GM23338 (cell line): Measurements from ENCODE around the gene TCEANC. TPM values are rescaled to one million over a fixed set of nuclear protein-coding genes. Genes with fewer than 3 reads are reported as not detected.

Experiments
- ATAC-seq: fragments of 200-7000 bp; cut with Tn5 transposase; 3 replicates; pipeline ENCODE4 v1.9.1; 2020
- DNase-seq: peaks from one replicate; pipeline ENCODE4 v3.0.0-alpha.2; 2015; ENCODE audit warnings: low spot score
- H2AFZ ChIP-seq: fragments of 200-600 bp; sonication (generic); 2 replicates; pipeline ENCODE4 v1.8.0; 2016; ENCODE audit warnings: antibody characterized with exemption, mild to moderate bottlenecking, moderate library complexity
- H3F3A ChIP-seq: fragments of 200-600 bp; sonication (generic); replicated peaks from 2 replicates; pipeline ENCODE4 v1.8.0; 2017; ENCODE audit warnings: antibody characterized with exemption, mixed run types, low read depth
- H3K27ac ChIP-seq: fragments of 200-600 bp; sonication (generic); 2 replicates; pipeline ENCODE4 v1.6.1; 2016; ENCODE audit warnings: low read depth
- H3K27me3 ChIP-seq: fragments of 200-600 bp; sonication (generic); 2 replicates; pipeline ENCODE4 v1.8.0; 2016; ENCODE audit warnings: mild to moderate bottlenecking, mixed run types, moderate library complexity; ENCODE audit not compliant: insufficient read depth
- H3K36me3 ChIP-seq: fragments of 200-600 bp; sonication (generic); 2 replicates; pipeline ENCODE4 v1.8.0; 2016; ENCODE audit warnings: mild to moderate bottlenecking; ENCODE audit not compliant: insufficient read depth
- H3K4me1 ChIP-seq: fragments of 200-600 bp; sonication (generic); 2 replicates; pipeline ENCODE4 v1.8.0; 2016; ENCODE audit warnings: mild to moderate bottlenecking, moderate library complexity; ENCODE audit not compliant: insufficient read depth
- H3K4me2 ChIP-seq: fragments of 200-600 bp; sonication (generic); 2 replicates; pipeline ENCODE4 v1.7.1; 2017; ENCODE audit warnings: mixed run types
- H3K4me3 ChIP-seq: fragments of 200-600 bp; sonication (generic); 2 replicates; pipeline ENCODE4 v1.6.1; 2016; ENCODE audit warnings: mixed run types
- H3K79me2 ChIP-seq: fragments of 200-600 bp; sonication (generic); replicated peaks from 2 replicates; pipeline ENCODE4 v1.8.0; 2017; ENCODE audit warnings: mild to moderate bottlenecking; ENCODE audit not compliant: insufficient read depth
- H3K9me2 ChIP-seq: fragments of 200-600 bp; sonication (generic); 2 replicates; pipeline ENCODE4 v1.8.0; 2017; ENCODE audit not compliant: insufficient read depth
- H4K20me1 ChIP-seq: fragments of 200-600 bp; sonication (generic); replicated peaks from 2 replicates; pipeline ENCODE4 v1.8.0; 2017; ENCODE audit warnings: mild to moderate bottlenecking; ENCODE audit not compliant: insufficient read depth
- H3K27ac Mint-ChIP-seq: 2 replicates; pipeline ENCODE4 v1.8.0; 2020; ENCODE audit warnings: inconsistent platforms, mild to moderate bottlenecking, moderate library complexity, mixed read lengths
- H3K27me3 Mint-ChIP-seq: 3 replicates; pipeline ENCODE4 v1.8.0; 2022; ENCODE audit warnings: low read depth, mild to moderate bottlenecking, moderate library complexity, mixed read lengths, inconsistent platforms; ENCODE audit not compliant: insufficient read depth, poor library complexity
- H3K36me3 Mint-ChIP-seq: 3 replicates; pipeline ENCODE4 v1.8.0; 2021; ENCODE audit warnings: low read depth, mild to moderate bottlenecking, inconsistent platforms, moderate library complexity, mixed read lengths
- H3K4me1 Mint-ChIP-seq: 3 replicates; pipeline ENCODE4 v1.8.0; 2020; ENCODE audit warnings: mild to moderate bottlenecking, inconsistent platforms, mixed read lengths
- H3K4me3 Mint-ChIP-seq: 3 replicates; pipeline ENCODE4 v1.8.0; 2021; ENCODE audit warnings: moderate library complexity, mild to moderate bottlenecking, inconsistent platforms, mixed read lengths
- H3K9me3 Mint-ChIP-seq: 3 replicates; pipeline ENCODE4 v1.8.0; 2020; ENCODE audit warnings: moderate library complexity, mild to moderate bottlenecking, inconsistent platforms, mixed read lengths
- EZH2phosphoT487 ChIP-seq: fragments of 200-600 bp; sonication (generic); IDR thresholded peaks from one replicate; pipeline ENCODE4 v1.8.1; 2018; ENCODE audit warnings: antibody characterized with exemption; ENCODE audit not compliant: unreplicated experiment
- NANOG ChIP-seq: IDR thresholded peaks from 2 replicates; pipeline ENCODE4 v1.6.1; 2016; ENCODE audit warnings: antibody characterized with exemption, borderline replicate concordance
- POLR2AphosphoS5 ChIP-seq: IDR thresholded peaks from 2 replicates; pipeline ENCODE4 v1.6.1; 2016; ENCODE audit warnings: antibody characterized with exemption, low read depth
- polyA plus RNA-seq: library from polyadenylated mRNA; unstranded; fragments of >200 nt; fragmentation: Nextera tagmentation; extraction: Ambion mirVana; gene quantifications from 2 replicates; pipeline ENCODE4 v1.2.1, GENCODE V29; 2016
- total RNA-seq: library from RNA; depleted of rRNA; stranded (reverse); fragments of >200 nt; shearing (Covaris generic); gene quantifications from 2 replicates; pipeline ENCODE4 v1.2.3, GENCODE V29; 2014
- TF ChIP-seq, protein P1 (sequence below): fragments of 250-450 bp; sonication (Bioruptor Pico); IDR thresholded peaks from 2 replicates; pipeline ENCODE4 v1.5.0; 2020; ENCODE audit warnings: mild to moderate bottlenecking, moderate library complexity
- TF ChIP-seq, protein P2 (sequence below): IDR thresholded peaks from 2 replicates; pipeline ENCODE4 v1.6.1; 2016; ENCODE audit warnings: antibody characterized with exemption
- TF ChIP-seq, protein P3 (sequence below), 2 experiments: fragments of 200-600 bp in 1 of 2; sonication (generic) in 1 of 2; conservative IDR thresholded peaks; 2 replicates each; pipeline versions ENCODE4 v1.5.1 to v1.6.1; 2016 to 2017; ENCODE audit warnings: antibody characterized with exemption in 2 of 2, low read depth in 2 of 2, mild to moderate bottlenecking in 2 of 2, moderate library complexity in 1 of 2

The TCEANC gene
- total and polyA plus RNA-seq, 2 experiments from 2014 or later: 1.2 to 2.5 TPM

GRCh38 chrX:13693341-13693961 is 40.5 kb downstream of the TCEANC start (continued):
- TF ChIP-seq, protein P1, sequence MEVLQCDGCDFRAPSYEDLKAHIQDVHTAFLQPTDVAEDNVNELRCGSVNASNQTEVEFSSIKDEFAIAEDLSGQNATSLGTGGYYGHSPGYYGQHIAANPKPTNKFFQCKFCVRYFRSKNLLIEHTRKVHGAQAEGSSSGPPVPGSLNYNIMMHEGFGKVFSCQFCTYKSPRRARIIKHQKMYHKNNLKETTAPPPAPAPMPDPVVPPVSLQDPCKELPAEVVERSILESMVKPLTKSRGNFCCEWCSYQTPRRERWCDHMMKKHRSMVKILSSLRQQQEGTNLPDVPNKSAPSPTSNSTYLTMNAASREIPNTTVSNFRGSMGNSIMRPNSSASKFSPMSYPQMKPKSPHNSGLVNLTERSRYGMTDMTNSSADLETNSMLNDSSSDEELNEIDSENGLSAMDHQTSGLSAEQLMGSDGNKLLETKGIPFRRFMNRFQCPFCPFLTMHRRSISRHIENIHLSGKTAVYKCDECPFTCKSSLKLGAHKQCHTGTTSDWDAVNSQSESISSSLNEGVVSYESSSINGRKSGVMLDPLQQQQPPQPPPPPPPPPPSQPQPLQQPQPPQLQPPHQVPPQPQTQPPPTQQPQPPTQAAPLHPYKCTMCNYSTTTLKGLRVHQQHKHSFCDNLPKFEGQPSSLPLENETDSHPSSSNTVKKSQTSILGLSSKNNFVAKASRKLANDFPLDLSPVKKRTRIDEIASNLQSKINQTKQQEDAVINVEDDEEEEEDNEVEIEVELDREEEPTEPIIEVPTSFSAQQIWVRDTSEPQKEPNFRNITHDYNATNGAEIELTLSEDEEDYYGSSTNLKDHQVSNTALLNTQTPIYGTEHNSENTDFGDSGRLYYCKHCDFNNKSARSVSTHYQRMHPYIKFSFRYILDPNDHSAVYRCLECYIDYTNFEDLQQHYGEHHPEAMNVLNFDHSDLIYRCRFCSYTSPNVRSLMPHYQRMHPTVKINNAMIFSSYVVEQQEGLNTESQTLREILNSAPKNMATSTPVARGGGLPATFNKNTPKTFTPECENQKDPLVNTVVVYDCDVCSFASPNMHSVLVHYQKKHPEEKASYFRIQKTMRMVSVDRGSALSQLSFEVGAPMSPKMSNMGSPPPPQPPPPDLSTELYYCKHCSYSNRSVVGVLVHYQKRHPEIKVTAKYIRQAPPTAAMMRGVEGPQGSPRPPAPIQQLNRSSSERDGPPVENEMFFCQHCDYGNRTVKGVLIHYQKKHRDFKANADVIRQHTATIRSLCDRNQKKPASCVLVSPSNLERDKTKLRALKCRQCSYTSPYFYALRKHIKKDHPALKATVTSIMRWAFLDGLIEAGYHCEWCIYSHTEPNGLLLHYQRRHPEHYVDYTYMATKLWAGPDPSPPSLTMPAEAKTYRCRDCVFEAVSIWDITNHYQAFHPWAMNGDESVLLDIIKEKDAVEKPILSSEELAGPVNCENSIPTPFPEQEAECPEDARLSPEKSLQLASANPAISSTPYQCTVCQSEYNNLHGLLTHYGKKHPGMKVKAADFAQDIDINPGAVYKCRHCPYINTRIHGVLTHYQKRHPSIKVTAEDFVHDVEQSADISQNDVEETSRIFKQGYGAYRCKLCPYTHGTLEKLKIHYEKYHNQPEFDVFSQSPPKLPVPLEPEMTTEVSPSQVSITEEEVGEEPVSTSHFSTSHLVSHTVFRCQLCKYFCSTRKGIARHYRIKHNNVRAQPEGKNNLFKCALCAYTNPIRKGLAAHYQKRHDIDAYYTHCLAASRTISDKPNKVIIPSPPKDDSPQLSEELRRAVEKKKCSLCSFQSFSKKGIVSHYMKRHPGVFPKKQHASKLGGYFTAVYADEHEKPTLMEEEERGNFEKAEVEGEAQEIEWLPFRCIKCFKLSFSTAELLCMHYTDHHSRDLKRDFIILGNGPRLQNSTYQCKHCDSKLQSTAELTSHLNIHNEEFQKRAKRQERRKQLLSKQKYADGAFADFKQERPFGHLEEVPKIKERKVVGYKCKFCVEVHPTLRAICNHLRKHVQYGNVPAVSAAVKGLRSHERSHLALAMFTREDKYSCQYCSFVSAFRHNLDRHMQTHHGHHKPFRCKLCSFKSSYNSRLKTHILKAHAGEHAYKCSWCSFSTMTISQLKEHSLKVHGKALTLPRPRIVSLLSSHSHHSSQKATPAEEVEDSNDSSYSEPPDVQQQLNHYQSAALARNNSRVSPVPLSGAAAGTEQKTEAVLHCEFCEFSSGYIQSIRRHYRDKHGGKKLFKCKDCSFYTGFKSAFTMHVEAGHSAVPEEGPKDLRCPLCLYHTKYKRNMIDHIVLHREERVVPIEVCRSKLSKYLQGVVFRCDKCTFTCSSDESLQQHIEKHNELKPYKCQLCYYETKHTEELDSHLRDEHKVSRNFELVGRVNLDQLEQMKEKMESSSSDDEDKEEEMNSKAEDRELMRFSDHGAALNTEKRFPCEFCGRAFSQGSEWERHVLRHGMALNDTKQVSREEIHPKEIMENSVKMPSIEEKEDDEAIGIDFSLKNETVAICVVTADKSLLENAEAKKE (CRISPR knock-in tag): no peak
- TF ChIP-seq, protein P2, sequence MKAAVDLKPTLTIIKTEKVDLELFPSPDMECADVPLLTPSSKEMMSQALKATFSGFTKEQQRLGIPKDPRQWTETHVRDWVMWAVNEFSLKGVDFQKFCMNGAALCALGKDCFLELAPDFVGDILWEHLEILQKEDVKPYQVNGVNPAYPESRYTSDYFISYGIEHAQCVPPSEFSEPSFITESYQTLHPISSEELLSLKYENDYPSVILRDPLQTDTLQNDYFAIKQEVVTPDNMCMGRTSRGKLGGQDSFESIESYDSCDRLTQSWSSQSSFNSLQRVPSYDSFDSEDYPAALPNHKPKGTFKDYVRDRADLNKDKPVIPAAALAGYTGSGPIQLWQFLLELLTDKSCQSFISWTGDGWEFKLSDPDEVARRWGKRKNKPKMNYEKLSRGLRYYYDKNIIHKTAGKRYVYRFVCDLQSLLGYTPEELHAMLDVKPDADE: no peak
- no peak for TF ChIP-seq POLR2AphosphoS5
- no peak for TF ChIP-seq NANOG
- TF ChIP-seq EZH2phosphoT487: no peak

DNA sequence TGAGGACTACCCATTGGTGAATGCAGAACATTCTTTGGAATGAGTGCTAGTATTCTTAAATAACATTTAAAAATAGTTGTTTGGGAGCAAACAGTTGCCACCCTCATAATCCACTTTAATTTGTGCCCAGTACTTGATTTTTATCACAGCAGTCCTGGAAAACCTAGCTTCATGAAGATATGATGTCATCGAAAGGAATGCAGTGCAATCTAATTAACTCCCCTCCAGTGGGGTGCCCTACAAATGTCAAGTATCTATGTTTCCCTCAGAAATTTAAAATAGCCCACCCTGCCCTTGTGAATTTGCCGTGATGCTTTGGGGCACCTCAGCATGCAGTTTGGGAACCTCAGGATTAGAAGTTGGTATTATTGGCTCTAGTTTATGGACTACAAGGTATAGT is 41.4 kb downstream of the TCEANC start:
- Mint-ChIP-seq H3K4me3 (no peak overlapping the region), H3K36me3 (no peaks in the 10 kb centered on the region; the same call in 1 of the 3 replicates), H3K27ac (no peak overlapping the region), H3K9me3 (no peaks in the 10 kb centered on the region), H3K4me1 (peaks cover 53% of the 10 kb centered on the region), H3K27me3 (peaks cover 8% of the 10 kb centered on the region)
- TF ChIP-seq, protein P3, sequence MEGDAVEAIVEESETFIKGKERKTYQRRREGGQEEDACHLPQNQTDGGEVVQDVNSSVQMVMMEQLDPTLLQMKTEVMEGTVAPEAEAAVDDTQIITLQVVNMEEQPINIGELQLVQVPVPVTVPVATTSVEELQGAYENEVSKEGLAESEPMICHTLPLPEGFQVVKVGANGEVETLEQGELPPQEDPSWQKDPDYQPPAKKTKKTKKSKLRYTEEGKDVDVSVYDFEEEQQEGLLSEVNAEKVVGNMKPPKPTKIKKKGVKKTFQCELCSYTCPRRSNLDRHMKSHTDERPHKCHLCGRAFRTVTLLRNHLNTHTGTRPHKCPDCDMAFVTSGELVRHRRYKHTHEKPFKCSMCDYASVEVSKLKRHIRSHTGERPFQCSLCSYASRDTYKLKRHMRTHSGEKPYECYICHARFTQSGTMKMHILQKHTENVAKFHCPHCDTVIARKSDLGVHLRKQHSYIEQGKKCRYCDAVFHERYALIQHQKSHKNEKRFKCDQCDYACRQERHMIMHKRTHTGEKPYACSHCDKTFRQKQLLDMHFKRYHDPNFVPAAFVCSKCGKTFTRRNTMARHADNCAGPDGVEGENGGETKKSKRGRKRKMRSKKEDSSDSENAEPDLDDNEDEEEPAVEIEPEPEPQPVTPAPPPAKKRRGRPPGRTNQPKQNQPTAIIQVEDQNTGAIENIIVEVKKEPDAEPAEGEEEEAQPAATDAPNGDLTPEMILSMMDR (conservative IDR thresholded peaks at IDR 0.05; ENCODE audit: low read depth in 2 of 2): no peak
- Histone ChIP-seq H3K79me2 (peaks cover 100% of the 10 kb centered on the region), H3K27me3 (no peaks in the 10 kb centered on the region), H3K27ac (no peak overlapping the region), H3F3A (no peaks in the 10 kb centered on the region), H3K36me3 (no peaks in the 10 kb centered on the region), H3K4me1 (peaks cover 34% of the 10 kb centered on the region), H3K4me2 (no peak overlapping the region), H3K9me2 (no peaks in the 10 kb centered on the region), H4K20me1 (peaks cover 18% of the 10 kb centered on the region), H2AFZ (no peak overlapping the region), H3K4me3 (no peak overlapping the region)
- DNase-seq (no peak), ATAC-seq (no peak)
